Urinary bladder (tissue), 4 donors: ENCODE results near the gene BET1. TPM values are rescaled to one million over a fixed set of nuclear protein-coding genes. Genes with fewer than 3 reads are reported as not detected.
A peak's percentile ranks its signal among the peaks of the same experiment; 100 is the strongest.

ENCODE experiments used
- DNase-seq: peaks from one replicate; pipeline ENCODE4 v3.0.0-alpha.2; 2015; ENCODE audit errors: extremely low spot score
- H3K27ac ChIP-seq: one replicate; pipeline ENCODE4 v1.5.1; 2013; ENCODE audit warnings: low read depth, mild to moderate bottlenecking, moderate library complexity
- H3K36me3 ChIP-seq: one replicate; pipeline ENCODE4 v1.6.1; 2013; ENCODE audit warnings: mild to moderate bottlenecking, moderate library complexity; ENCODE audit not compliant: insufficient read depth
- H3K4me1 ChIP-seq: one replicate; pipeline ENCODE4 v1.6.1; 2013; ENCODE audit warnings: mild to moderate bottlenecking, moderate library complexity; ENCODE audit not compliant: insufficient read depth
- H3K4me3 ChIP-seq: one replicate; pipeline ENCODE4 v1.5.1; 2013; ENCODE audit warnings: low read depth, low read length
- WGBS: extraction: QIAGEN DNeasy Blood & Tissue Kit; methylation state at CpG from one replicate; pipeline ENCODE4 v1.1.7; 2013; 5-methylcytosine and 5-hydroxymethylcytosine counted together
- polyA plus RNA-seq: library from polyadenylated mRNA; stranded (reverse); fragments of 200-250 nt; gene quantifications from one replicate; pipeline ENCODE4 v1.2.3, GENCODE V29; 2013
- total RNA-seq: library from RNA; depleted of rRNA; stranded (reverse); fragments of >200 nt; gene quantifications from one replicate; pipeline ENCODE4 v1.2.3, GENCODE V29; 2014
- donor health status: healthy with polysubstance abuse.
- donor health status: healthy.

Gene BET1
- 62.7 TPM for total RNA-seq
- 19.9 TPM for polyA plus RNA-seq

DNA sequence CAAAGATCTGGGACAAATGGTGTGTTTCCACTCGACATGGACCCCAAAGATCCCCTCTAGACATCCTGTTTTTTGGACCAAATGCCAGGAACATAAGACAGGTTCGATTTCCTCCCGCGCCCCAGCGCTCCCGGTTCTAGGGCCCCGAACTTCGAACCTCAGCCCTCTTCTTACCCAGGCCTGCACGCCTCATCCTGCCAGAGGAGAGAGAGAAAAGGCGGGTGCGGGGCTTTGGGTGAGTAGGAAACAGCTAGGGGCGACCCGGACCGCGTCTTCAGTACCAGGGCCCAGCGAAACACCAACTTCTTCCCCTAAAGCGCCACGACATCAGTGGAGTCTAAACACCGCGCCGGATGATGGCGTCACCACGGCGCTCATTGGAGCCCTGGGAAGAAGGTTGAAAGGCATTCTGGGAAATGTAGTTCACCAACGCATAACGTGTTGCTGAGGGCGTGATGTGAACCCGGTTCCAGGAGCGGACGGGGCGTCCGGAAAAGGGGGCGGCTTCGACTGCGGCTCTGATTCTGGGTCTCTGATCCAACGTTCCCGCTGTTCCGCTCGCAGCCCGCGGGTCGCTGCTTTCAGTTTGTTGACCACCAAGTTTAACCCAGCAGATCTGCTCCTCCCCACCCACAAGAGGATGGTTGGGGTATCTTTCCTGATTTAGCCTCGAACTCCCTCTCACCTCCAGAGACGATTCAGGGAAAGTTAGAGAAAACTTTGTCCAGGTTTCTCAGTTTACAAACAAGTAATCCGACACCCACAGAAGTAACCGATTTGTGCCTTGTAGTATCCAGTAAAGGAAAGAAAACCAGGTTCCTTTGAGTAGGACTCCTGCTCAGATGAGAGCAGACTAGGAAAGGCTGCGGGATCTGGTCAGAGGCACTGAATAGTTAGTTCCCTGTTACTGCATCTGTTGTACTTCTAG is at the start of gene BET1:
Gene BET1, minus strand, starts transcription at position 332 of the 928 bp plus-strand sequence. Its CDS starts 139 bp downstream, at position 193.
- Histone ChIP-seq H3K27ac (peak within 1 kb of the TSS; percentile 83), H3K4me3 (peak within 1 kb of the TSS; percentile 70), H3K36me3 (no peaks in the 10 kb centered on the region), H3K4me1 (no peaks in the 10 kb centered on the region)
- peak; percentile 95 for DNase-seq
- under 1% methylated on average over 47 of the region's 47 CpGs for WGBS

GRCh38 chr7:94053532-94053931 is 49.4 kb upstream of the BET1 start:
- Histone ChIP-seq H3K4me1 (no peaks in the 10 kb centered on the region), H3K36me3 (no peaks in the 10 kb centered on the region), H3K27ac (no peak overlapping the region), H3K4me3 (no peak overlapping the region)
- WGBS = 57% methylated on average over 2 of the region's 2 CpGs
- no peak for DNase-seq

DNA sequence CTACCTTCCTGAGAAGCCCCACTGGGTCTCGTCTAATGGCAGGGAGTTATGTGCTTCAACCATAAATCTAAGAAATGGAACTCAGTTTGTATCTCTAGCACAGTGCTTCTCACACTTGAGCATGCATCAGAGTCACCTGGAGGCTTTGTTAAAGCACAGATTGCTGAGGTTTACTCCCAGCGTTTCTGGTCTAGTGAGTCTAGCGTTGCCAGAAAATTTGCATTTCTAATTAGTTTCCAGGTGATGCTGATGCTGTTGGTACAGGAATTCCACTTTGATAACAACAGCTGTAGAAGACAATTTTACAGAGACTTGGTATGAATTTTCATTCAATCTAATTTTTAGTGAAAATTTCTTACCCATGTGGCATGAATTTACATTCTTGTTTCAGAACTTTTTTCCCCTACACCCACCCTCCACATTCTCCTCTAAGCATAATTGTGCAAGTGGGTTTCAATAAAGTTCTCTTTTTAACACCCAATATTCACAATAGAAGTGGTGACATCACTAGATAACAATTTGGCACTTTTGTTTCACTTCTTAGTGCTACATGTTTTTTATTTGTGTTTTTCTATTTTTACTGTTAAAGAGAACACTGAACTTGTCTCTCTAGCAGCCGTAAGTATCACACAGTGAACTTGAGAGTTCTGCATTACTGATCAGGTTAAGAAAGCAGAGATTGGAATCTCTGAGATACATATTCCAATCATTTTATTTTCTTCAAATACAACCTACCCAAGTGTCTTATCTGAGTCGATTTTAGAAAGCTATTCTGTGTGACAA is 48.4 kb upstream of the BET1 start:
- Histone ChIP-seq H3K36me3 (no peaks in the 10 kb centered on the region), H3K4me3 (no peak overlapping the region), H3K27ac (no peak overlapping the region), H3K4me1 (no peaks in the 10 kb centered on the region)
- no peak for DNase-seq
- WGBS = 53% methylated on average over 5 of the region's 5 CpGs

GRCh38 chr7:94050046-94050445 is 45.9 kb upstream of the BET1 start:
- no peak overlapping the region for H3K4me3 ChIP-seq
- H3K27ac ChIP-seq = no peak overlapping the region
- no peak for DNase-seq
- H3K36me3 ChIP-seq = no peaks in the 10 kb centered on the region
- WGBS = 80% methylated on average over 4 of the region's 4 CpGs
- no peaks in the 10 kb centered on the region for H3K4me1 ChIP-seq

DNA sequence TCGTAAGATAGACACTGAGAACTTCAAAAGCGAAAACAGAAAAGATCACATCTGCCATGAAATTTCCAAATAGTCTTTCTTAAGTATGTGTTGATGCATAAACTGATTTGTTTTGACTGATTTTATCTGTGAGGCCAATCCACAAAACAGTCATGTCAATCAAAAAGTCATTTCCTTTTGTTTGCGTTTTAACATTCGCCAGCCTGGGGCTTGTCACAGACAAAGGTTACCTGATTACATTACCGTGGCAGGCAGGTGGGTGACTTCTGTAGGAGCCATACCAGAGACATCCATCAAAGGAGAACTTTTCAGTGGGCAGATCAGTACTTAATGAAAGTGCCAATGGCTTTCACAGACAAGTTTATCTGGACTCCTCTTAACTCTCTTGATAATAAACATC is 45.5 kb upstream of the BET1 start:
- WGBS = 60% methylated on average over 5 of the region's 5 CpGs
- no peak for DNase-seq
- no peak overlapping the region for H3K27ac ChIP-seq

GRCh38 chr7:94048755-94049154 is 44.6 kb upstream of the BET1 start:
- DNase-seq = no peak
- no peaks in the 10 kb centered on the region for H3K4me1 ChIP-seq
- WGBS = 89% methylated on average over 2 of the region's 2 CpGs
- H3K4me3 ChIP-seq = no peak overlapping the region
- H3K36me3 ChIP-seq = no peaks in the 10 kb centered on the region
- H3K27ac ChIP-seq = no peak overlapping the region

More for the DNA sequence above, 45.5 kb upstream of the BET1 start:
- Histone ChIP-seq H3K4me1 (no peaks in the 10 kb centered on the region), H3K36me3 (no peaks in the 10 kb centered on the region), H3K4me3 (no peak overlapping the region)

DNA sequence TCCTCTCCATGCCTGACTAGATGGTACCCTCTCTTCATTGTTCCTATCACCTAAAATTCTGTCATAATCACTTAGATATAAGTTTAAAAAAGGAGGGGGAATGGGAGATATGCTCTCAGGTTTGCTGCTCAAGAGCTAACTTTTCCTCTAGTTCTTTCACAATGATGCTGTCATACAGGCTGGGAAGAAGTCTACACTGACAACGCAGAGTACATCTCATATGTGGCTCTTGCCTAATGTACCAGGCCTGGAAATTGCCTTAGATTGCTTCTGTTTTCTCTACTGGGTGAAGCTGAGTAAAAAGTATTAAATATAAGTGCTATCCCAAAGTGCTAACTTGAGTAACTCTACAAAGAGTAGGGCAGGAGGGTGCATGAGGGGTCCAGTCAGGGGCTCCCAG is 43.8 kb upstream of the BET1 start:
- H3K36me3 ChIP-seq = no peaks in the 10 kb centered on the region
- DNase-seq = no peak
- 97% methylated on average over 1 of the region's 1 CpG for WGBS
- no peaks in the 10 kb centered on the region for H3K4me1 ChIP-seq
- H3K4me3 ChIP-seq = no peak overlapping the region
- H3K27ac ChIP-seq = no peak overlapping the region

DNA sequence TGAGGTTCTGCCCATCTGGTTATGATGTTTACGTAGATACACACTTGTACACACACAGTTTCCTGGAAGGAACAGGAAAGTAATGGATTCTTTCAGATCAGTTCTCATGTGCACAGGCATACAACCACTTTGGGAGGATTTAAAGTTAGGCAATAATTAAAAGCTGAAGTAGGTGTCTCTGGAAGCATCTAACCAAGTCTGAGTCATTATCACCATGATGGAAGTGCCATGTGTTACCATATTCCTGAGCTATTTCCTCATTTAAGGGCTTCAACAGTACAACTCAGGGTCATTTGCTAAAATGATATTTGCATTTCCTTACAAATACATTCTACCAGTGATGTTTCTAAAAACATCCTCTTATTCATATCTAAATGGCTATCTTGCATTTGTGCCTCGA is 41.4 kb upstream of the BET1 start:
- Histone ChIP-seq H3K4me1 (no peaks in the 10 kb centered on the region), H3K36me3 (no peaks in the 10 kb centered on the region), H3K27ac (no peak overlapping the region), H3K4me3 (no peak overlapping the region)
- DNase-seq = no peak
- WGBS = 62% methylated on average over 2 of the region's 2 CpGs

- H3K4me1 ChIP-seq = no peaks in the 10 kb centered on the region
Observed at GRCh38 chr7:94044806-94045205, 40.7 kb upstream of the BET1 start.

DNA sequence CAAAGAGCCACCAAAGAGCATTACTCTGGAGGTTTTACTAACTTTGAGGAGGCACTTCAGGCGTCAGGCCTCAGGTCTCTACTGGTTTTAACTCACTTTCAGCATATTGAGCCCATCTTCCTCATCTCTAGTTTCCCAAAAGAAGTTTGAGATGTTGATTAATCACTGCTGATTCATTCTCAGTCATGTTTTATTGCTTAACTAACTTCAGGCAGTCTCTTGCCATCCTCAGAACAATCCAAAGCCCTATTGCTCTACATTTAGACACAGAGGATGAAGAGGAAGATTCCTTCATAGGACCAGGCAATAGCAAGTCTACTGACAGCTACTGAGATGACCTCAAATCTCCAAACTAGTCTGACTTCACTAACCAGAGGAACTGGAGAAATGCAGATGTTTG is 39.1 kb upstream of the BET1 start:
- Histone ChIP-seq H3K4me1 (no peaks in the 10 kb centered on the region), H3K36me3 (no peaks in the 10 kb centered on the region), H3K4me3 (no peak overlapping the region), H3K27ac (no peak overlapping the region)
- WGBS = 67% methylated on average over 1 of the region's 1 CpG
- DNase-seq = no peak

More at GRCh38 chr7:94044806-94045205, 40.7 kb upstream of the BET1 start:
- no peak overlapping the region for H3K4me3 ChIP-seq
- DNase-seq = no peak
- no peak overlapping the region for H3K27ac ChIP-seq
- H3K36me3 ChIP-seq = no peaks in the 10 kb centered on the region

DNA sequence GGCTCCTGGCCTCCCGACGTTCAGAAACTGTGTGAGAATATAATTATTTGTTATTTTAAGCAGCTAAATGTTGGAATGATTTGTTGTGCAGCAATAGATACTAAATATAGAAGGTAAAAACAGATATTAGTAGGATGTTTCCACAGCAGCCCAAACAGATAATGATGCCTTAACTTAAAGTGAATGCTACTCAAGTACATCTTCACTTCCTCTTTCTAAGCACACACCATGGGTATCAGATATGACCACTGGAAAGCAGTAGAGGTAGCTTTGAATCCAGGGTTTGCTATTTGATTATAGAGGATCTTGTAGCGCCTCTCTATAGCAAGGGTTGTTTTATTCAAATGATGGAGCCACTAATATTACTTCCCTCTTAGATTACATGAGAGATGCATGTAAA is 38.2 kb upstream of the BET1 start:
- no peaks in the 10 kb centered on the region for H3K36me3 ChIP-seq
- DNase-seq = no peak
- H3K4me1 ChIP-seq = no peaks in the 10 kb centered on the region
- no peak overlapping the region for H3K27ac ChIP-seq
- 82% methylated on average over 3 of the region's 3 CpGs for WGBS
- H3K4me3 ChIP-seq = no peak overlapping the region

GRCh38 chr7:94041529-94041928 is 37.4 kb upstream of the BET1 start:
- DNase-seq = no peak
- Histone ChIP-seq H3K4me3 (no peak overlapping the region), H3K27ac (no peak overlapping the region), H3K4me1 (no peaks in the 10 kb centered on the region), H3K36me3 (no peaks in the 10 kb centered on the region)

DNA sequence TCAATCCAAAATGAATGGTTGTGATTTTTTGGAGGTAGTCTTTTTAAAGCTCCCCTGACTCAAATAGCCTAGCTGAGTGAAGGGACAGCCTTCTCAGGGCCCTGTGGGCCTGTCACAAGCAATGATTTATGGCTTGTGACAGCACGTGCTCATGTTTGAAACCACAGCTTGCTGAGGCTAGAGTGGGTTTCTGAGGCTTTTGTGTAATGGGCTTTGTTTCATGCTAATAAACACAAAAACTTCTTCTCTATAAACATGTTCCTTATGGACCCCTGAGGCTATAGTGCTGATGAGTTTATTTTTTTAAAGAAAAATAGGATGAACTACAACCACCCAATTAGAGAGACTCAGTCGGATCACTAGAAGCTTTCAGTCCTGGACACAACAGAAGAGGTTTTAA is 36.1 kb upstream of the BET1 start:
- Histone ChIP-seq H3K4me3 (no peak overlapping the region), H3K36me3 (no peaks in the 10 kb centered on the region), H3K4me1 (no peaks in the 10 kb centered on the region), H3K27ac (no peak overlapping the region)
- 37% methylated on average over 2 of the region's 2 CpGs for WGBS
- DNase-seq = no peak
